CD4-positive, alpha-beta T cell treated with Interleukin-21 for 1 hour (primary cell): ENCODE results near the gene ZNF253.
"Not testable (repeated sequence)": the region's sequence is repeated elsewhere in the genome, so short reads cannot be mapped to it uniquely, and the experiment has no call there.

Experiments used
- DNase-seq: peaks from one replicate; pipeline ENCODE4 v3.0.0-alpha.2; 2020

ZNF253 gene

GRCh38 chr19:19865750-19866610, at the start of gene ZNF253:
TSS of gene ZNF253 (plus strand) at chr19:19865882. CDS start at chr19:19865997, 115 bp downstream.
- DNase-seq: peak; percentile 95

DNA sequence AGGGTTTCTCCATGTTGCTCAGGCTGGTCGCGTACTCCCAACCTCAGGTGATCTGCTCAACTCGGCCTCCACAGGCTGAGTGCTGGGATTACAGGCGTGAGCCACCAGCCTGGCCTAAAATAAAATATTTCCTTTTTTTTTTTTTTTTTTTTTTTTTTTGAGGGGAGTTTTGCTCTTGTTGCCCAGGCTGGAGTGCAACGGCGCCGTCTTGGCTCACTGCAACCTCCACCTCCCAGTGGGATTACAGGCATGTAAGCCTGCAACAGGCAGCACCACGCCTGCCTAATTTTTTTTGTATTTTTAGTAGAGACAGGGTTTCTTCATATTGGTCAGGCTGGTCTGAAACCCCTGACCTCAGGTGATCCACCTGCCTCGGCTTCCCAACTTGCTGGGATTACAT, 49.0 kb upstream of the ZNF253 start:
- no peak for DNase-seq

DNA sequence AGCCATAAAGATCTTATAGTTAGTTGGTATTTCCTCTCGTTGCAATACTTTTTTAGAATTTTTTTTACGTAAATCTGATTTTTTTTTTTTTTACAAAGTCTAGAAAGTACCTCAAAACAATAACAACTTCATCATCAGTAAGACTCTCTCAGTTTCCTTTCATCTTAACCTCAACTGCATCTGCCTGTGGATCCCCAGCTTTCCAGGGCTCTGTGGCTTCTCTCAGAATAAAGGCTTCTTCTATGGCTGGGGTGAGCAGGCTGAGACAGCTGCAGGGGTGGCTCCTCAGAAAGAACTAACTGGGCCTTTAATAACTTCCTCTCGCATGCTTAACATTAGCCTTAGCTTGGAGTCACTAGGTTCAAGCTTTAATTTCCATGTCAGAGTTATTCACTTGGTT, 48.3 kb upstream of the ZNF253 start:
- DNase-seq: peak; percentile 74

GRCh38 chr19:19820774-19821320, 44.8 kb upstream of the ZNF253 start:
- peak; percentile 56 for DNase-seq

GRCh38 chr19:19821366-19821951, 44.2 kb upstream of the ZNF253 start, which contains the start of gene ZNF506:
TSS of gene ZNF506 (minus strand) at chr19:19821750. CDS start at chr19:19821603, 147 bp downstream.
- peak; percentile 97 for DNase-seq

DNA sequence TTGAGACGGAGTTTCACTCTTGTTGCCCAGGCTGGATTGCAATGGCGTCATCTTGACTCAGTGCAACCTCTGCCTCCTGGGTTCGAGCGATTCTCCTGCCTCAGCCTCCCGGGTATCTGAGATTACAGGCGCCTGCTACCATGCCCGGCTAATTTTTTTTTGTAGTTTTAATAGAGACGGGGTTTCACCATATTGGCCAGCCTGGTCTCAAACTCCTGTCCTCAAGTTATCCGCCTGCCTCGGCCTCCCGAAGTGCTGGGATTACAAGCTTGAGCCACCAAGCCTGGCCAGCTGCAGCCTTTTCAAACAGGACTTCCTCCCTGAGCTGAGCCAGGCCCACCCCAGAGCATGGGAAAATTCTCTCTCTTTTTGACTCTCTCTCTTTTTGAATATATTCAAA, 43.7 kb upstream of the ZNF253 start:
- not testable (repeated sequence) for DNase-seq

- no peak for DNase-seq
Measured at GRCh38 chr19:19823916-19824315, 41.8 kb upstream of the ZNF253 start.

- no peak for DNase-seq
Measured at GRCh38 chr19:19826875-19827274, 38.8 kb upstream of the ZNF253 start.

DNA sequence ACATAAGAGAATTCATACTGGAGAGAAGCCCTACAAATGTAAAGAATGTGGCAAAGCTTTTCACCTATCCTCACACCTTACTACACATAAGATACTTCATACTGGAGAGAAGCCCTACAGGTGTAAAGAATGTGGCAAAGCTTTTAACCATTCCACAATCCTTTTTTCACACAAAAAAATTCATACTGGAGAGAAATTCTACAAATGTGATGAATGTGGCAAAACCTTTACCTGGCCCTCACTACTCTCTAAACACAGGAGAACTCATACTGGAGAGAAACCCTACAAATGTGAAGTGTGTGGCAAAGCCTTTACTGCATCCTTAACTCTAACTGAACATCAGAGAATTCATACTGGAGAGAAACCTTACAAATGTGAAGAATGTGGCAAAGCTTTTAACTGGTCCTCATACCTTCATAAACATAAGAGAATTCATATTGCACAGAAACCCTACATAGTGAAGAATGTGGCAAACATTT, 30.1 kb upstream of the ZNF253 start:
- DNase-seq: no peak

DNA sequence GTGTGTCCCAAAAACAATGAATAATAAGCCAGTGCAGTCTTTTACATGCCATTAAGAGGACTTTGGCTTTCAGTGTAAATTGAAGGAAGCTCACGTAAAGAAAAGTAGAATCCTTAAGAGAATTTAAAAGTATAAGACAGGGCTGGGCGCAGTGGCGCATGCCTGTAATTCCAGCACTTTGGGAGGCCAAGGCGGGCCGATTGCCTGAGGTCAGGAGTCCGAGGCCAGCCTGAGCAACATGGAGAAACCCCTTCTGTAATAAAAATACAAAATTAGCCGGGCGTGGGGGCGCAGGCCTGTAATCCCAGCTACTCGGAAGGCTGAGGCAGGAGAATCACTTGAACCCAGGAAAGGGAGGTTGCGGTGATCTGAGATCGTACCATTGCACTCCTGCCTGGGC, 17.9 kb upstream of the ZNF253 start:
- DNase-seq: no peak

GRCh38 chr19:19849056-19849455, 16.6 kb upstream of the ZNF253 start:
- no peak for DNase-seq

DNA sequence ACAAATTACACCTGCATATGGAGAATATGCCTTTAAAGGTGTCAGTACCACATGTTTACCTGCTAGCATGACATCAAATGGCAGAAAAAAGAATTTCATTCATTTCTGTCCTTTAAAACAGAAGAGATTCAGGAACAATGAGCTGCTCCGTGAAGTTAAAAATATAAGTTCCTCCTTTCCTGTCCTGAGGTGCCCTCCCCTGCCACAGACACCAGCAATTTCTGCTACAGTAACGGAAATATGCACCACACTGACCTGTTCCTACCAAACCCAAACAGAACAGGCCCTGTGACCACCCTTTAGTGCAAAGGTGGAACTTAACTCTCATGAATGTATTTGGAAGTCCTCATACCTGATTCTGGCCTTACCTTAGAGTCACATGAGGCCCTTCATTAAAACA, 13.9 kb upstream of the ZNF253 start:
- DNase-seq: not testable (repeated sequence)

DNA sequence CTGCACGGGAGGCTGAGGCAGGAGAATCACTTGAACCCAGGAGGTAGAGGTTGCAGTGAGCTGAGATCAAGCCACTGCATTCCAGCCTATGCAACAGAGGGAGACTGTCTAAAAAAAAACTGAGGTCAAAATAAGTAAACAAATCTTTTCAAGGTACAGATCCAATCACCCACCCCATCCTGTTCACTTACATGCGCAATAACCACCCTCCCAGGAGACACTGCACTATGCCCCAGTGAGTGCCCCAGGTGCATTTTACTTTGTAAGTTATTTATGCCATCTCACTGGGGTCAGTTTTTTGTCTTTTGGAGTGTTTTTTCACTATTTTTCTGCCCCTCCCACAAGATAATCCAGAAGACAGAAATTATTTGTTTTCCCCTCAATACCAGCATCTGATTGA, 6.9 kb upstream of the ZNF253 start:
- no peak for DNase-seq

GRCh38 chr19:19860756-19861390, 4.8 kb upstream of the ZNF253 start:
- DNase-seq: peak; percentile 70

GRCh38 chr19:19866611-19867248, 1.0 kb downstream of the ZNF253 start:
- peak; percentile 75 for DNase-seq

GRCh38 chr19:19870086-19870485, 4.4 kb downstream of the ZNF253 start:
- not testable (repeated sequence) for DNase-seq

- no peak for DNase-seq
Measured at GRCh38 chr19:19871932-19872331, 6.2 kb downstream of the ZNF253 start.

DNA sequence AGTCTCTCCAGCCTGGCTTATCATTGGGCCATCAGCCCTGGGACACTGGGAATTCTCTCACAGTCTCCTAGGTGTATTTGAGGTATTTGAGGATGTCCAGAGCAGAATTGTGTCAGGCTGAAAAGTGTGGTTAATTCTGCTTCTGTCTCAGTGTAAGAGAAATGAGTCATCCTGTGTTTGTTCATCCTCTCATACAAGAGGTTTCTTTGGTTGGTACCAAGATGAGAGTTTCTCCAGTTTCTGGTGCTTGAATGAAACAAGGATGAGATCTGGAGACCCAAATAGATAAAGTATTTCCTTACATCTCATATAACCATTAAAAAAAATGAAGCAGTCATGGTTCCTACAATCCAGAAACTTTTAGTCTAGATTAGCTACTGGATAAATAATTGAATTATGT, 7.7 kb downstream of the ZNF253 start:
- DNase-seq: no peak

DNA sequence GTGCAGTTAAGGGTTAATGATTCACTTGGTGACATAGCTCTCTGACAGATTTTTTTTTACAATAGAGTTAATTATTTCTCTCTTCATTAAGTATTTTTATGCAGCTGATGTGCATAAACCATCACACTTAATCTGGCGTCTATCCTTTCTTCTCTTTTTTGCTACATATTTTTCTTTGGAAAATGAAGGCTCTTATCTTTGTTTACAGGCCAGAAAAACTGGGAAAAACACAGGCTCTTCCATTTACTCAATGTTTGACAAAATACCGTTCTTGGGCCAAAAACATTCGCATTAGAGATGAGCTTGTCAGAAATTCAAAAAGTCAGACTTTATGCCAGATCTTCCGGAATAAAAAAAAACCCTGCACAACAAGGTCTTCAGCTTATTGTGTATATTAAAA, 12.0 kb downstream of the ZNF253 start:
- no peak for DNase-seq

GRCh38 chr19:19884583-19884982, 18.9 kb downstream of the ZNF253 start:
- no peak for DNase-seq

DNA sequence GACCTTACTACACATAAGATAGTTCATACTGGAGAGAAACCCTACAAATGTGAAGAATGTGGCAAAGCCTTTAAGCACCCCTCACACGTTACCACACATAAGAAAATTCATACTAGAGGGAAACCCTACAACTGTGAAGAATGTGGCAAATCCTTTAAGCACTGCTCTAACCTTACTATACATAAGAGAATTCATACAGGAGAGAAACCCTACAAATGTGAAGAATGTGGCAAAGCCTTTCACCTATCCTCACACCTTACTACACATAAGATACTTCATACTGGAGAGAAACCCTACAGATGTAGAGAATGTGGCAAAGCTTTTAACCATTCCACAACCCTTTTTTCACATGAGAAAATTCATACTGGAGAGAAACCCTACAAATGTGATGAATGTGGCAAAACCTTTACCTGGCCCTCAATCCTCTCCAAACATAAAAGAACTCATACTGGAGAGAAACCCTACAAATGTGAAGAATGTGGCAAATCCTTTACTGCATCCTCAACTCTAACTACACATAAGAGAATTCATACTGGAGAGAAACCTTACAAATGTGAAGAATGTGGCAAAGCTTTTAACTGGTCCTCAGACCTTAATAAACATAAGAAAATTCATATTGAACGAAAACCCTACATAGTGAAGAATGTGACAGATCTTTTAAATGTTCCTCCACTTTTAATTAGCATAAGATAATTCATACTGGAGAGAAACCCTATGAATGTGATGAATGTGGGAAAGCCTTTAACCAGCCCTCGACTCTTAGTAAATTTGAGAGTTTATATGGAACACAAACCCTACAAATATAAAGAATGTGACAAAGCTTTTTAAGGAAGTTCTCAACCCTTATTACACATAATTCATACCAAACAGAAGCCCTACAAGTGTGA, 26.6 kb downstream of the ZNF253 start:
- DNase-seq: not testable (repeated sequence)
